ENCODE results near the gene DSG3.

DNA sequence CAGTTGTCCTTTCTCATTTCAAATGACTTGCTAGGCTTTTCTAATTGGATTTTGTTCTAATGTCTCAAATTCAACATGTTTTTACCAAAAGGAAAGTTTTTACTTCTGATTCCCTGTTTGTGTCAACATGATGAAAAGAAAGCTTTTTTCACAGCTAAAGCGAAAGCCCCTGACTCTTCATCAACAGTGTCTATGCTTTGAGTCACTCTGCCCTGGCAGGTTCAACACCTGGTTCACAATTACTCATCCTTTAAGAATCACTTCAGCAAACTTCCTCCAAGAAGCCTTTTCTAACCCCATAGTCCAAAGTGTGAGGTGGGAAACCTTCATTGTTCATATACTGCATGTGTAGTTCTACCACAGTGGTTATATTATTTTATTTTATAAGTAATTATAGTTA, 42.8 kb downstream of the DSG3 start:
- TF ChIP-seq TCF4 (CRISPR knock-in tag; IDR thresholded peaks at IDR 0.05; ENCODE audit: borderline replicate concordance) (no peak), ZFP3 (CRISPR knock-in tag; IDR thresholded peaks at IDR 0.05) (no peak), BACH2 (CRISPR knock-in tag; IDR thresholded peaks at IDR 0.05; ENCODE audit: borderline replicate concordance) (no peak)

Measured in SK-N-SH treated with all-trans-retinoic acid at 6 μM for 48 hours (cell line).